Spleen (tissue), 7 donors: ENCODE results near the gene AHNAK.

Source experiments
- CTCF ChIP-seq, 11 experiments: fragments of 200-600 bp in 7 of 11; fragments of 450-650 bp in 4 of 11; sonication (generic) in 4 of 11; IDR thresholded peaks in 8 of 11; conservative IDR thresholded peaks in 3 of 11; 1 replicate in 7 of 11; 2 replicates in 4 of 11; pipeline versions ENCODE4 v1.4.0 to v1.8.0; 2016 to 2021; ENCODE audit warnings: antibody characterized with exemption in 11 of 11, inconsistent platforms in 4 of 11, mild to moderate bottlenecking in 1 of 11
- POLR2A ChIP-seq, 3 donors: fragments of 450-650 bp; IDR thresholded peaks; one replicate each; pipeline ENCODE4 v1.5.1; 2017; ENCODE audit warnings: antibody characterized with exemption in 3 of 3, mild to moderate bottlenecking in 1 of 3
- donor health status: DM: no; HTN: no; CAD: no; lungs with moderate emphysema.
- donor health status: DM: no; HTN: no; CAD: no.
- donor health status: DM: no; HTN: no; CAD: no.

- TF ChIP-seq POLR2A (IDR thresholded peaks at IDR 0.05) (no peak), CTCF (IDR thresholded peaks at IDR 0.05 in 8 of 11, conservative IDR thresholded peaks at IDR 0.05 in 3 of 11) (no peak)
Observed at GRCh38 chr11:62546929-62547625, 471 bp upstream of the AHNAK start.
